Stimulated activated CD8-positive, alpha-beta memory T cell treated with anti-CD3 and anti-CD28 coated beads, Interleukin-15, amount 100 ng/mL, for 24 hours (primary cell): ENCODE data around the gene TICRR.
"Not testable (repeated sequence)": the region's sequence is repeated elsewhere in the genome, so short reads cannot be mapped to it uniquely, and the experiment has no call there.

ENCODE experiments used
- DNase-seq: peaks from one replicate; pipeline ENCODE4 v3.0.0-alpha.2; 2020; ENCODE audit warnings: low read depth

TICRR gene, protein sequence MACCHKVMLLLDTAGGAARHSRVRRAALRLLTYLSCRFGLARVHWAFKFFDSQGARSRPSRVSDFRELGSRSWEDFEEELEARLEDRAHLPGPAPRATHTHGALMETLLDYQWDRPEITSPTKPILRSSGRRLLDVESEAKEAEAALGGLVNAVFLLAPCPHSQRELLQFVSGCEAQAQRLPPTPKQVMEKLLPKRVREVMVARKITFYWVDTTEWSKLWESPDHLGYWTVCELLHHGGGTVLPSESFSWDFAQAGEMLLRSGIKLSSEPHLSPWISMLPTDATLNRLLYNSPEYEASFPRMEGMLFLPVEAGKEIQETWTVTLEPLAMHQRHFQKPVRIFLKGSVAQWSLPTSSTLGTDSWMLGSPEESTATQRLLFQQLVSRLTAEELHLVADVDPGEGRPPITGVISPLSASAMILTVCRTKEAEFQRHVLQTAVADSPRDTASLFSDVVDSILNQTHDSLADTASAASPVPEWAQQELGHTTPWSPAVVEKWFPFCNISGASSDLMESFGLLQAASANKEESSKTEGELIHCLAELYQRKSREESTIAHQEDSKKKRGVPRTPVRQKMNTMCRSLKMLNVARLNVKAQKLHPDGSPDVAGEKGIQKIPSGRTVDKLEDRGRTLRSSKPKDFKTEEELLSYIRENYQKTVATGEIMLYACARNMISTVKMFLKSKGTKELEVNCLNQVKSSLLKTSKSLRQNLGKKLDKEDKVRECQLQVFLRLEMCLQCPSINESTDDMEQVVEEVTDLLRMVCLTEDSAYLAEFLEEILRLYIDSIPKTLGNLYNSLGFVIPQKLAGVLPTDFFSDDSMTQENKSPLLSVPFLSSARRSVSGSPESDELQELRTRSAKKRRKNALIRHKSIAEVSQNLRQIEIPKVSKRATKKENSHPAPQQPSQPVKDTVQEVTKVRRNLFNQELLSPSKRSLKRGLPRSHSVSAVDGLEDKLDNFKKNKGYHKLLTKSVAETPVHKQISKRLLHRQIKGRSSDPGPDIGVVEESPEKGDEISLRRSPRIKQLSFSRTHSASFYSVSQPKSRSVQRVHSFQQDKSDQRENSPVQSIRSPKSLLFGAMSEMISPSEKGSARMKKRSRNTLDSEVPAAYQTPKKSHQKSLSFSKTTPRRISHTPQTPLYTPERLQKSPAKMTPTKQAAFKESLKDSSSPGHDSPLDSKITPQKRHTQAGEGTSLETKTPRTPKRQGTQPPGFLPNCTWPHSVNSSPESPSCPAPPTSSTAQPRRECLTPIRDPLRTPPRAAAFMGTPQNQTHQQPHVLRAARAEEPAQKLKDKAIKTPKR (N-terminal part only)

GRCh38 chr15:89575146-89575655, at the start of gene TICRR:
Gene TICRR, plus strand, starts transcription at chr15:89575469. Its CDS starts 118 bp downstream, at chr15:89575587.
- DNase-seq, result peak; percentile 66

DNA sequence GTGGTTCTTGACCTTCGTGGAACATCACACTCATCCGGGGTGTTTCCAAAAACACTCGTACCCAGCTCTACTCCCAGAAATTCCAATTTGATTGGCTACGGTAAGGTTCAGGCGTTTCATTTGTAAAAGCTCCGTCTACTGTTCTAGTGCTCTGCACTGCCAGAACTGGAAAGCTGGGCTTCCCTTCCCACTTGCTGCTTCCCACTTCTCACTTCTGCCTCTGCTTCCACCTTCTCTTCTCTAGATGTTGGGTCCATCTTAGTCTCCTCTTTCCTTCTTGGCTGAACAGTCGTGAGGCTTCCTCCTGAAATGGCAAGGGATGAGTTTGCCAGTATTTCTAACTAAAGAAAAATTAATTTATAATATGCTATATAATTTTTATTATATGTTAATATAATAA, 49.1 kb upstream of the TICRR start:
- no peak for DNase-seq

GRCh38 chr15:89526601-89527441, 48.4 kb upstream of the TICRR start:
- DNase-seq, result no peak

GRCh38 chr15:89528757-89529352, 46.4 kb upstream of the TICRR start:
- DNase-seq, result no peak

GRCh38 chr15:89530976-89531375, 44.3 kb upstream of the TICRR start:
- no peak for DNase-seq

GRCh38 chr15:89531796-89532537, 43.3 kb upstream of the TICRR start:
- DNase-seq, result no peak

- no peak for DNase-seq
These were observed 41.3 kb upstream of the TICRR start for GRCh38 chr15:89533861-89534544.

- DNase-seq, result no peak
These were observed 36.2 kb upstream of the TICRR start for GRCh38 chr15:89539027-89539426.

GRCh38 chr15:89542369-89542768, 32.9 kb upstream of the TICRR start:
- DNase-seq, result no peak

GRCh38 chr15:89543389-89543788, 31.9 kb upstream of the TICRR start:
- no peak for DNase-seq

DNA sequence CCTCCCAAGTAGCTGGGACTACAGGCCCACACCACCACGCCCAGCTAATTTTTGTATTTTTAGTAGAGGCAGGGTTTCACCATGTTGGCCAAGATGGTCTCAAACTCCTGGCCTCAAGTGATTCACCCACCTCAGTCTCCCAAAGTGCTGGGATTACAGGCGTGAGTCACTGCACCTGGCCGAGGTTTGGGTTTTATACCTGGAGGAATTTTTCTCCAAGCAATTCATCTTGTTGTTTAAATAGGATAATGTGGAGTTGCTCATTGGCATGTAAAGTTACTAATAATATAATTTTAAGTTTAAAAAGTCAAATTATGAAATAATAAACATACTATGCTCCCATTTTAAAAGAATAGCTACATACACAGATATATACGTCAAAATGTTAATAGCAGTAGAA, 26.1 kb upstream of the TICRR start:
- not testable (repeated sequence) for DNase-seq

GRCh38 chr15:89550427-89550826, 24.8 kb upstream of the TICRR start:
- no peak for DNase-seq

- DNase-seq, result no peak
These were observed 23.7 kb upstream of the TICRR start for GRCh38 chr15:89551550-89551949.

GRCh38 chr15:89553632-89554031, 21.6 kb upstream of the TICRR start:
- no peak for DNase-seq

DNA sequence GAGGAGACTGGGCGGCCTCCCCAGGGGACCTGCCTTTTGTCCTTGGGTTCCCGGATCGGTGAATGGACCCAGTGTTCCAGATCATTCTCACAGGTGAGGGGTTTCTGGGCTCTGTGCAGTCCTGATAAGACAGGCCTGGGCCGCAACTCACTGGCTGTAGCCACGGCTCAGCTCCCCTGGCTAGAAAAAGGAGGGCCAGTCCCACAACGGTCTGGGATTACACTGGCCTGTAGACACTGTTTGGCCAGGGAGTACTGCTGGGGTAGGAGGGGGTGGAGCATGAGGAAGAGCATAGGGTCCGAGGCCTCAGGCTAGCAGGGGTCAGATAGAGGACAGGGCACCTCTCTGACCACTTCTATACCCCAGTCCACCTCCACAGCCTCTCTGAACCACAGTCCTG, 21.0 kb upstream of the TICRR start:
- DNase-seq, result no peak

- no peak for DNase-seq
These were observed 19.5 kb upstream of the TICRR start for GRCh38 chr15:89555768-89556167.

GRCh38 chr15:89556413-89557262, 18.6 kb upstream of the TICRR start:
- DNase-seq, result no peak

GRCh38 chr15:89559769-89560264, 15.5 kb upstream of the TICRR start:
- DNase-seq, result no peak
